NCI-H2081 treated with DMSO at 0.1 percent for 48 hours (cell line): Measurements from ENCODE around the gene CCL20.
A peak's percentile ranks its signal among the peaks of the same experiment; 100 is the strongest.
"Not testable (repeated sequence)": the region's sequence is repeated elsewhere in the genome, so short reads cannot be mapped to it uniquely, and the experiment has no call there.

Experiments
- DNase-seq: peaks from one replicate; lab custom pipeline; 2025; lab: John Stamatoyannopoulos, UW

CCL20 gene

DNA sequence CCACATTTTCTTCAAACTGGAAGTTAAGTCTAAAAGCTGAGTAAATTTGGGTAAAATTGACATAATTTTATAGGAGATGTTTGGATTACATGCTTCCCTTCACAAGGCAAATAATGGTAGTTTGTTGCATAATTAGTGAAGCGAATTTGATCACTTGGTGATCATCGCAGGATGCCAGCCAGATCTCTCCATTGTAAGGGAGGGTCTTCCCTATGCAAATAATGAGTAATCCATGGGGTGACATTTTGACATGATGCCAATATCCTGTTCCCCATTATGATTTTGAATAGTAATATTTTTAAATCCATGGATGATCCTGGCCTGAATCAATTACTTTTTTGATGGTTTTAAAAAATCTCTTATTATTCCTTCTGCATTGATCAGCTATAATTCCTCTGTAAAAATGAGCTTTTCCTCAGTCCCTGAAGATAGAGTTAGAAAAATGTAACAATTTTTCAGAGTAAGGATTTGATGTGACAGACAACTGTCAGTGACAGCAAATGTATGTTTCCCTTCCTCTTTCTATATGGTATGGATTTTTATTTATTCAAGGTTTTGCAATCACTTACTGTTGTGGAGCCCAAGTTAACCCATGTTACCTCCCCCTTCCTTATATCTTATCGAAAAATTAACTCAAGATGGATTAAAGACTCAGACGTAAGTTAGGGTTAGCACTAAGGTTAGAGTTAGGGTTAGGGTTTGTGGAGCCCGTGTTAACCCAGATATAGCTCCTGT, 21.4 kb downstream of the CCL20 start:
- no peak for DNase-seq

GRCh38 chr2:227839339-227840129, 25.9 kb downstream of the CCL20 start:
- DNase-seq: not testable (repeated sequence)

GRCh38 chr2:227846831-227847230, 33.2 kb downstream of the CCL20 start:
- no peak for DNase-seq

DNA sequence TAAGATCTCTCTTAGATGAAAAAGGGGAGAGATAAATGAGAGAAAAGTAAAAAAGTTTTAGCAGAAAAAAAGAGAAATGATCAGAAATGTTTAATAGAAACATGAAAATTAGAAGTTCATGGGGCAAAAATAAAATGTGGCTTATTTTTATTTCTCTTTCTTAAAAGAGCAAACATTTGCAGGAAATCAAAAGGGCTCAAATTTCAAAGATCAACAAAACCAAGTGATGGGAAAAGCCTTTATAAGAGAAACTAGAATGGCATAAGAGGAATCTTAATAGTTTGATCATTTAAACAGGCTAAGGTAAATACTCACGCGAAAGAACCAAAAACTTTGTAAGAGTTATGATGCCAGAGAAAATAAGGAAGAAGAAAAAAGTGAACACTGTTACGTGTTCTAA, 34.5 kb downstream of the CCL20 start:
- no peak for DNase-seq

DNA sequence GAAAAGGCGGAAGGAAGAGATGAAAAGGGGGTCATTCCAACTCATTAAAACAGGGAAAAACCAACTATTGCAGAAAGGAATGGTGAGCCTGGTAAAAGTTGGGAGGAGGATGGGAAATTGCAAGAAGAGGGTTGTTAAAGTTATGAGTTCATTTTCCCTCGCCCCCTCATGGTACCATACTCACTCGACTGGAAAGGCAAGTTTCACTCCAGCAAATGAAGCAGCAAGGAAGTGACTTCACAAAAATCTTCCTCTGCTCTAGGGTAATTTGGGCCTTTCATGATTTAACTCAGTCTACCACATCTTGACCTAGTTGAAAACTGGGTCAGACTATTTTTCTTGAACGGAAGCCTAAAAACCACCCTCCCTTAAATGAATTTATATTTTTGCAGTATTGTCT, 34.9 kb downstream of the CCL20 start:
- no peak for DNase-seq

GRCh38 chr2:227849906-227850305, 36.3 kb downstream of the CCL20 start:
- DNase-seq: no peak

- no peak for DNase-seq
Measured at GRCh38 chr2:227853204-227853629, 39.6 kb downstream of the CCL20 start.

GRCh38 chr2:227853765-227854271, 40.2 kb downstream of the CCL20 start:
- no peak for DNase-seq

DNA sequence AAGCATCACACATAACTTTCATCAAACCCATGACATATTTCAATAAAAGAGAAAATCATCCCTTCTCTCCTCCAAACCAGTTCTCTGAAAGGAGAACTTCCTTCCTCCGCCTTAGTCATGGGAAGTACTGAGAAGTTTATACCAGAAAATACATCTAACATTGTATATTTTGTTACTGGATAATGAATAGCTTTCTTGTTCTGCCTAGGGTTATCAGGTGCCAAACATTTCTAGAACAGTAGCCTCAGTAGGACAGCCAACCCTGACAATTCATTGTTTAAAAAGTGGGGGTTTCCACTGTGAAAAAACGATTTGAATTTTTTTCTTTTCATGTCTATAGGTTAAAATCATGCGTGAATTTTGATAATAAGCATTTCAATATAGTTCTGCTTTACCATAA, 41.8 kb downstream of the CCL20 start:
- DNase-seq: no peak

DNA sequence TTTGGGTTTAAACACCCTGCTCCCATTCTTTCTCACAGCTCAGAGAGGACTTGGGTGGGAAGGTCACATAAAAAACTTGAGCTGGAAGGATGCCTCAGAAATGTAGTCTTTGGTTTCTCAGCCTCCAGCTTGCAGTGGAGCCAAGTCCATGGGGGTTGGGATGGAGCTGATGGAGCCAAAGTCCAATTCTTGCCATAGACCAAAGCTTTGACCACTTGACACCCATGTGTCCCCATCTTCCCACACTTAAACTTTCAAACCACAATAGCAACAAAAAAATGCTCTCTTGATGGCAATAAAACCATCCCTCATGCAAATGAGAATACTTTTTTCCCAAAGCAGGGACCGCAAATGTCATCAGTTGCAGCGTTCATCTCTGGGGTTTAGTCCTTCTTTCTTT, 43.1 kb downstream of the CCL20 start:
- DNase-seq: no peak

DNA sequence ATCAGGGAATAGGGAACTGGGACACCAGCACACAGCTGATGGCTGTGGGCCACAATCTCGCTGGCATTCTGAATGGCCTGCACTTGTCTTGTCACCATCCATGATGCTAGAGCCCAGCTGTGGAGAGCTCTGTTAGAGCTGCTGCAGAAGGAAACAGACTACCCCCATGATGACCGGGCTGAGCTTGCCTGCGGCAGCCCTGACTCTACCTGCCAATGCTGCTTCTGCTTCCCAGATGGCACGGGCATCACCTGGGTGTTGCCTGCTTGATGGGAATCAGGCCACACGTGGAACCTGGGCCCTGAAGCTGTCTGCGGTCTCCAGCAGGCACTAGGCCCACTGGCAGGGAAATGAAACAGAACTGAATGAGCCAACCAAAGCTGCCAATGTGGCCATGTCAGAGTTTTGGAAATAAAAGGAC, 46.6 kb downstream of the CCL20 start:
- no peak for DNase-seq

GRCh38 chr2:227861011-227861410, 47.4 kb downstream of the CCL20 start:
- DNase-seq: no peak

- peak; percentile 14 for DNase-seq
Measured at GRCh38 chr2:227862227-227862740, 48.6 kb downstream of the CCL20 start.

- no peak for DNase-seq
Measured at GRCh38 chr2:227862741-227863588, 49.3 kb downstream of the CCL20 start.

- no peak for DNase-seq
Measured at GRCh38 chr2:227864161-227864756, 50.6 kb downstream of the CCL20 start.

DNA sequence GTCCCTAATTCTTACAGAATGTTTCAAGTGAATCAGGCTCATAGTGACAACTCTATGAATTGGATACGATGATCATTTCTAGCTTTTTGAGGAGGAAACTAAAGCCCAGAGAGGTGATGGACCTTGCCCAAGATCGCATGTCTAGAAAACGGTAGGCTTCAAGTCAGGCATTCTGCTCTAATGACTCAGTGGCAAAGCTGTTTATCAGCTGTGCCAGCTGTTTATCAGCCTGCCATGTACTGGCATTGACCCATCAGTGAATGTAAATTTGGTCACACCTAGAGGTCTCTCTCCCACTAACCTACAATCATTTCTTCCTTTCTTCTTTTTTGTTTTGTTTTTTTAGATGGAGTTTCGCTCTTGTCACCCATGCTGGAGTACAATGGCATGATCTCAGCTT, 51.6 kb downstream of the CCL20 start:
- no peak for DNase-seq
